GM23338 (cell line): ENCODE measurements around the gene CES1. TPM values are rescaled to one million over a fixed set of nuclear protein-coding genes. Genes with fewer than 3 reads are reported as not detected.

ENCODE experiments used
- ATAC-seq: fragments of 200-7000 bp; cut with Tn5 transposase; 3 replicates; pipeline ENCODE4 v1.9.1; 2020
- DNase-seq: peaks from one replicate; pipeline ENCODE4 v3.0.0-alpha.2; 2015; ENCODE audit warnings: low spot score
- H2AFZ ChIP-seq: fragments of 200-600 bp; sonication (generic); 2 replicates; pipeline ENCODE4 v1.8.0; 2016; ENCODE audit warnings: antibody characterized with exemption, mild to moderate bottlenecking, moderate library complexity
- H3F3A ChIP-seq: fragments of 200-600 bp; sonication (generic); replicated peaks from 2 replicates; pipeline ENCODE4 v1.8.0; 2017; ENCODE audit warnings: antibody characterized with exemption, mixed run types, low read depth
- H3K27ac ChIP-seq: fragments of 200-600 bp; sonication (generic); 2 replicates; pipeline ENCODE4 v1.6.1; 2016; ENCODE audit warnings: low read depth
- H3K27me3 ChIP-seq: fragments of 200-600 bp; sonication (generic); 2 replicates; pipeline ENCODE4 v1.8.0; 2016; ENCODE audit warnings: mild to moderate bottlenecking, mixed run types, moderate library complexity; ENCODE audit not compliant: insufficient read depth
- H3K36me3 ChIP-seq: fragments of 200-600 bp; sonication (generic); 2 replicates; pipeline ENCODE4 v1.8.0; 2016; ENCODE audit warnings: mild to moderate bottlenecking; ENCODE audit not compliant: insufficient read depth
- H3K4me1 ChIP-seq: fragments of 200-600 bp; sonication (generic); 2 replicates; pipeline ENCODE4 v1.8.0; 2016; ENCODE audit warnings: mild to moderate bottlenecking, moderate library complexity; ENCODE audit not compliant: insufficient read depth
- H3K4me2 ChIP-seq: fragments of 200-600 bp; sonication (generic); 2 replicates; pipeline ENCODE4 v1.7.1; 2017; ENCODE audit warnings: mixed run types
- H3K4me3 ChIP-seq: fragments of 200-600 bp; sonication (generic); 2 replicates; pipeline ENCODE4 v1.6.1; 2016; ENCODE audit warnings: mixed run types
- H3K79me2 ChIP-seq: fragments of 200-600 bp; sonication (generic); replicated peaks from 2 replicates; pipeline ENCODE4 v1.8.0; 2017; ENCODE audit warnings: mild to moderate bottlenecking; ENCODE audit not compliant: insufficient read depth
- H3K9me2 ChIP-seq: fragments of 200-600 bp; sonication (generic); 2 replicates; pipeline ENCODE4 v1.8.0; 2017; ENCODE audit not compliant: insufficient read depth
- H4K20me1 ChIP-seq: fragments of 200-600 bp; sonication (generic); replicated peaks from 2 replicates; pipeline ENCODE4 v1.8.0; 2017; ENCODE audit warnings: mild to moderate bottlenecking; ENCODE audit not compliant: insufficient read depth
- H3K27ac Mint-ChIP-seq: 2 replicates; pipeline ENCODE4 v1.8.0; 2020; ENCODE audit warnings: inconsistent platforms, mild to moderate bottlenecking, moderate library complexity, mixed read lengths
- H3K27me3 Mint-ChIP-seq: 3 replicates; pipeline ENCODE4 v1.8.0; 2022; ENCODE audit warnings: low read depth, mild to moderate bottlenecking, moderate library complexity, mixed read lengths, inconsistent platforms; ENCODE audit not compliant: insufficient read depth, poor library complexity
- H3K36me3 Mint-ChIP-seq: 3 replicates; pipeline ENCODE4 v1.8.0; 2021; ENCODE audit warnings: low read depth, mild to moderate bottlenecking, inconsistent platforms, moderate library complexity, mixed read lengths
- H3K4me1 Mint-ChIP-seq: 3 replicates; pipeline ENCODE4 v1.8.0; 2020; ENCODE audit warnings: mild to moderate bottlenecking, inconsistent platforms, mixed read lengths
- H3K4me3 Mint-ChIP-seq: 3 replicates; pipeline ENCODE4 v1.8.0; 2021; ENCODE audit warnings: moderate library complexity, mild to moderate bottlenecking, inconsistent platforms, mixed read lengths
- H3K9me3 Mint-ChIP-seq: 3 replicates; pipeline ENCODE4 v1.8.0; 2020; ENCODE audit warnings: moderate library complexity, mild to moderate bottlenecking, inconsistent platforms, mixed read lengths
- CREB1 ChIP-seq: fragments of 250-450 bp; sonication (Bioruptor Pico); IDR thresholded peaks from 2 replicates; pipeline ENCODE4 v1.5.0; 2020; ENCODE audit warnings: low read depth, mild to moderate bottlenecking, moderate library complexity
- ETS1 ChIP-seq: IDR thresholded peaks from 2 replicates; pipeline ENCODE4 v1.6.1; 2016; ENCODE audit warnings: antibody characterized with exemption
- EZH2 ChIP-seq: fragments of 200-600 bp; sonication (generic); IDR thresholded peaks from one replicate; pipeline ENCODE4 v1.8.0; 2017; ENCODE audit warnings: antibody characterized with exemption, mild to moderate bottlenecking, low read depth; ENCODE audit not compliant: unreplicated experiment
- EZH2phosphoT487 ChIP-seq: fragments of 200-600 bp; sonication (generic); IDR thresholded peaks from one replicate; pipeline ENCODE4 v1.8.1; 2018; ENCODE audit warnings: antibody characterized with exemption; ENCODE audit not compliant: unreplicated experiment
- JUNB ChIP-seq: IDR thresholded peaks from one replicate; pipeline ENCODE4 v1.6.1; 2016; ENCODE audit warnings: antibody characterized with exemption; ENCODE audit not compliant: unreplicated experiment
- NANOG ChIP-seq: IDR thresholded peaks from 2 replicates; pipeline ENCODE4 v1.6.1; 2016; ENCODE audit warnings: antibody characterized with exemption, borderline replicate concordance
- POLR2AphosphoS5 ChIP-seq: IDR thresholded peaks from 2 replicates; pipeline ENCODE4 v1.6.1; 2016; ENCODE audit warnings: antibody characterized with exemption, low read depth
- REST ChIP-seq: IDR thresholded peaks from one replicate; pipeline ENCODE4 v1.6.1; 2018; ENCODE audit warnings: antibody characterized with exemption; ENCODE audit not compliant: unreplicated experiment
- STAT1 ChIP-seq: IDR thresholded peaks from one replicate; pipeline ENCODE4 v1.6.1; 2016; ENCODE audit warnings: antibody characterized with exemption; ENCODE audit not compliant: unreplicated experiment
- ZNF114 ChIP-seq: fragments of 250-450 bp; sonication (Bioruptor Pico); IDR thresholded peaks from 2 replicates; pipeline ENCODE4 v1.5.0; 2020; ENCODE audit warnings: mild to moderate bottlenecking, moderate library complexity
- ZNF331 ChIP-seq: fragments of 250-450 bp; sonication (Bioruptor Pico); IDR thresholded peaks from 2 replicates; pipeline ENCODE4 v1.5.0; 2020; ENCODE audit warnings: low read depth, mild to moderate bottlenecking, moderate library complexity
- polyA plus RNA-seq: library from polyadenylated mRNA; unstranded; fragments of >200 nt; fragmentation: Nextera tagmentation; extraction: Ambion mirVana; gene quantifications from 2 replicates; pipeline ENCODE4 v1.2.1, GENCODE V29; 2016
- total RNA-seq: library from RNA; depleted of rRNA; stranded (reverse); fragments of >200 nt; shearing (Covaris generic); gene quantifications from 2 replicates; pipeline ENCODE4 v1.2.3, GENCODE V29; 2014
- TF ChIP-seq, protein P1 (sequence below): fragments of 250-450 bp; sonication (Bioruptor Pico); IDR thresholded peaks from 2 replicates; pipeline ENCODE4 v1.5.0; 2020; ENCODE audit warnings: mild to moderate bottlenecking, moderate library complexity
- TF ChIP-seq, protein P2 (sequence below), 2 experiments: fragments of 200-600 bp in 1 of 2; sonication (generic) in 1 of 2; conservative IDR thresholded peaks; 2 replicates each; pipeline versions ENCODE4 v1.5.1 to v1.6.1; 2016 to 2017; ENCODE audit warnings: antibody characterized with exemption in 2 of 2, low read depth in 2 of 2, mild to moderate bottlenecking in 2 of 2, moderate library complexity in 1 of 2

Gene CES1
- total and polyA plus RNA-seq, 2 experiments from 2014 or later: 1.5 TPM; not detected in 1

- H2AFZ ChIP-seq: peak overlapping the region; percentile 43; the same call in 1 of the 2 replicates
- H3K4me3 ChIP-seq: no peak overlapping the region
- no peaks in the 10 kb centered on the region for H3F3A ChIP-seq
- Mint-ChIP-seq H3K4me3 (no peak overlapping the region), H3K27ac (peak overlapping the region; percentile 77; the same call in 1 of the 2 replicates), H3K4me1 (0 out of 3 replicates have a peak, but pooled peaks cover 9% of the 10 kb centered on the region), H3K36me3 (no peaks in the 10 kb centered on the region), H3K27me3 (peaks cover 3% of the 10 kb centered on the region), H3K9me3 (no peaks in the 10 kb centered on the region)
- ATAC-seq: no peak
- H3K4me1 ChIP-seq: no peaks in the 10 kb centered on the region
- H3K27me3 ChIP-seq: no peaks in the 10 kb centered on the region
- no peaks in the 10 kb centered on the region for H3K9me2 ChIP-seq
- no peaks in the 10 kb centered on the region for H4K20me1 ChIP-seq
- no peak overlapping the region for H3K4me2 ChIP-seq
- H3K36me3 ChIP-seq: no peaks in the 10 kb centered on the region
- H3K27ac ChIP-seq: no peak overlapping the region
- no peaks in the 10 kb centered on the region for H3K79me2 ChIP-seq
- no peak for DNase-seq
- TF ChIP-seq ETS1 (no peak), JUNB (no peak), ZNF114 (CRISPR knock-in tag) (no peak), EZH2 (no peak), ZNF331 (CRISPR knock-in tag) (no peak), STAT1 (no peak), REST (no peak), CREB1 (CRISPR knock-in tag) (no peak), EZH2phosphoT487 (no peak), POLR2AphosphoS5 (no peak), NANOG (no peak)
- TF ChIP-seq, protein P1, sequence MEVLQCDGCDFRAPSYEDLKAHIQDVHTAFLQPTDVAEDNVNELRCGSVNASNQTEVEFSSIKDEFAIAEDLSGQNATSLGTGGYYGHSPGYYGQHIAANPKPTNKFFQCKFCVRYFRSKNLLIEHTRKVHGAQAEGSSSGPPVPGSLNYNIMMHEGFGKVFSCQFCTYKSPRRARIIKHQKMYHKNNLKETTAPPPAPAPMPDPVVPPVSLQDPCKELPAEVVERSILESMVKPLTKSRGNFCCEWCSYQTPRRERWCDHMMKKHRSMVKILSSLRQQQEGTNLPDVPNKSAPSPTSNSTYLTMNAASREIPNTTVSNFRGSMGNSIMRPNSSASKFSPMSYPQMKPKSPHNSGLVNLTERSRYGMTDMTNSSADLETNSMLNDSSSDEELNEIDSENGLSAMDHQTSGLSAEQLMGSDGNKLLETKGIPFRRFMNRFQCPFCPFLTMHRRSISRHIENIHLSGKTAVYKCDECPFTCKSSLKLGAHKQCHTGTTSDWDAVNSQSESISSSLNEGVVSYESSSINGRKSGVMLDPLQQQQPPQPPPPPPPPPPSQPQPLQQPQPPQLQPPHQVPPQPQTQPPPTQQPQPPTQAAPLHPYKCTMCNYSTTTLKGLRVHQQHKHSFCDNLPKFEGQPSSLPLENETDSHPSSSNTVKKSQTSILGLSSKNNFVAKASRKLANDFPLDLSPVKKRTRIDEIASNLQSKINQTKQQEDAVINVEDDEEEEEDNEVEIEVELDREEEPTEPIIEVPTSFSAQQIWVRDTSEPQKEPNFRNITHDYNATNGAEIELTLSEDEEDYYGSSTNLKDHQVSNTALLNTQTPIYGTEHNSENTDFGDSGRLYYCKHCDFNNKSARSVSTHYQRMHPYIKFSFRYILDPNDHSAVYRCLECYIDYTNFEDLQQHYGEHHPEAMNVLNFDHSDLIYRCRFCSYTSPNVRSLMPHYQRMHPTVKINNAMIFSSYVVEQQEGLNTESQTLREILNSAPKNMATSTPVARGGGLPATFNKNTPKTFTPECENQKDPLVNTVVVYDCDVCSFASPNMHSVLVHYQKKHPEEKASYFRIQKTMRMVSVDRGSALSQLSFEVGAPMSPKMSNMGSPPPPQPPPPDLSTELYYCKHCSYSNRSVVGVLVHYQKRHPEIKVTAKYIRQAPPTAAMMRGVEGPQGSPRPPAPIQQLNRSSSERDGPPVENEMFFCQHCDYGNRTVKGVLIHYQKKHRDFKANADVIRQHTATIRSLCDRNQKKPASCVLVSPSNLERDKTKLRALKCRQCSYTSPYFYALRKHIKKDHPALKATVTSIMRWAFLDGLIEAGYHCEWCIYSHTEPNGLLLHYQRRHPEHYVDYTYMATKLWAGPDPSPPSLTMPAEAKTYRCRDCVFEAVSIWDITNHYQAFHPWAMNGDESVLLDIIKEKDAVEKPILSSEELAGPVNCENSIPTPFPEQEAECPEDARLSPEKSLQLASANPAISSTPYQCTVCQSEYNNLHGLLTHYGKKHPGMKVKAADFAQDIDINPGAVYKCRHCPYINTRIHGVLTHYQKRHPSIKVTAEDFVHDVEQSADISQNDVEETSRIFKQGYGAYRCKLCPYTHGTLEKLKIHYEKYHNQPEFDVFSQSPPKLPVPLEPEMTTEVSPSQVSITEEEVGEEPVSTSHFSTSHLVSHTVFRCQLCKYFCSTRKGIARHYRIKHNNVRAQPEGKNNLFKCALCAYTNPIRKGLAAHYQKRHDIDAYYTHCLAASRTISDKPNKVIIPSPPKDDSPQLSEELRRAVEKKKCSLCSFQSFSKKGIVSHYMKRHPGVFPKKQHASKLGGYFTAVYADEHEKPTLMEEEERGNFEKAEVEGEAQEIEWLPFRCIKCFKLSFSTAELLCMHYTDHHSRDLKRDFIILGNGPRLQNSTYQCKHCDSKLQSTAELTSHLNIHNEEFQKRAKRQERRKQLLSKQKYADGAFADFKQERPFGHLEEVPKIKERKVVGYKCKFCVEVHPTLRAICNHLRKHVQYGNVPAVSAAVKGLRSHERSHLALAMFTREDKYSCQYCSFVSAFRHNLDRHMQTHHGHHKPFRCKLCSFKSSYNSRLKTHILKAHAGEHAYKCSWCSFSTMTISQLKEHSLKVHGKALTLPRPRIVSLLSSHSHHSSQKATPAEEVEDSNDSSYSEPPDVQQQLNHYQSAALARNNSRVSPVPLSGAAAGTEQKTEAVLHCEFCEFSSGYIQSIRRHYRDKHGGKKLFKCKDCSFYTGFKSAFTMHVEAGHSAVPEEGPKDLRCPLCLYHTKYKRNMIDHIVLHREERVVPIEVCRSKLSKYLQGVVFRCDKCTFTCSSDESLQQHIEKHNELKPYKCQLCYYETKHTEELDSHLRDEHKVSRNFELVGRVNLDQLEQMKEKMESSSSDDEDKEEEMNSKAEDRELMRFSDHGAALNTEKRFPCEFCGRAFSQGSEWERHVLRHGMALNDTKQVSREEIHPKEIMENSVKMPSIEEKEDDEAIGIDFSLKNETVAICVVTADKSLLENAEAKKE (CRISPR knock-in tag): no peak
- TF ChIP-seq, protein P2, sequence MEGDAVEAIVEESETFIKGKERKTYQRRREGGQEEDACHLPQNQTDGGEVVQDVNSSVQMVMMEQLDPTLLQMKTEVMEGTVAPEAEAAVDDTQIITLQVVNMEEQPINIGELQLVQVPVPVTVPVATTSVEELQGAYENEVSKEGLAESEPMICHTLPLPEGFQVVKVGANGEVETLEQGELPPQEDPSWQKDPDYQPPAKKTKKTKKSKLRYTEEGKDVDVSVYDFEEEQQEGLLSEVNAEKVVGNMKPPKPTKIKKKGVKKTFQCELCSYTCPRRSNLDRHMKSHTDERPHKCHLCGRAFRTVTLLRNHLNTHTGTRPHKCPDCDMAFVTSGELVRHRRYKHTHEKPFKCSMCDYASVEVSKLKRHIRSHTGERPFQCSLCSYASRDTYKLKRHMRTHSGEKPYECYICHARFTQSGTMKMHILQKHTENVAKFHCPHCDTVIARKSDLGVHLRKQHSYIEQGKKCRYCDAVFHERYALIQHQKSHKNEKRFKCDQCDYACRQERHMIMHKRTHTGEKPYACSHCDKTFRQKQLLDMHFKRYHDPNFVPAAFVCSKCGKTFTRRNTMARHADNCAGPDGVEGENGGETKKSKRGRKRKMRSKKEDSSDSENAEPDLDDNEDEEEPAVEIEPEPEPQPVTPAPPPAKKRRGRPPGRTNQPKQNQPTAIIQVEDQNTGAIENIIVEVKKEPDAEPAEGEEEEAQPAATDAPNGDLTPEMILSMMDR (conservative IDR thresholded peaks at IDR 0.05; ENCODE audit: low read depth in 2 of 2): no peak
Measured at GRCh38 chr16:55836158-55836611, 3.3 kb upstream of the CES1 start.
